Forelimb muscle (tissue), 1 donor: ENCODE data around the gene TNPO1. TPM values are rescaled to one million over a fixed set of nuclear protein-coding genes. Genes with fewer than 3 reads are reported as not detected.
"Not testable (repeated sequence)": the region's sequence is repeated elsewhere in the genome, so short reads cannot be mapped to it uniquely, and the experiment has no call there.

Source experiments
- DNase-seq: peaks from one replicate; pipeline ENCODE4 v3.0.0-alpha.2; 2013; ENCODE audit warnings: low read depth
- polyA plus RNA-seq: library from polyadenylated mRNA; unstranded; fragments of 120-200 nt; gene quantifications from one replicate; pipeline ENCODE4 v1.2.1, GENCODE V29; 2013; ENCODE audit not compliant: insufficient read length

Gene TNPO1
- polyA plus RNA-seq, 1 donor: 76.0 TPM

GRCh38 chr5:72925336-72926010 is 109.0 kb downstream of the TNPO1 start:
- DNase-seq: no peak

DNA sequence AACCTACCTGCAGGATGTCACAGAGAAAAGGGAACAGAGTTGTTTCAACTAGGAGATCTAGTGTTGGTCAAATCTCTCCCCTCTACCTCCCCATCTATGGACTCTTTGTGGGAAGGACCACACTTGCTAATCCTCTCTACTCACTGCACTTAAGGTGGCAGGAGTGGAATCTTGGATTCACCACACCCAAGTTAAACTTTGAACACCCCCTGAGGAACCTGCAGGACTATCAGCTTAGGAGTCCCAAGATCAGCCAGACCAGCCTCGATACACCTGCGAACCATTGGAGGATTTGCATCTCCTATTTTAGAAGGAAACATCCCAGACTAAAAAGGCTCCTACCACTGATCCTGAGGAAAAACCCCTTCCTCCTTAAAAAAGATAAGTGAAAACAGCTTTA is 116.2 kb downstream of the TNPO1 start:
- not testable (repeated sequence) for DNase-seq

DNA sequence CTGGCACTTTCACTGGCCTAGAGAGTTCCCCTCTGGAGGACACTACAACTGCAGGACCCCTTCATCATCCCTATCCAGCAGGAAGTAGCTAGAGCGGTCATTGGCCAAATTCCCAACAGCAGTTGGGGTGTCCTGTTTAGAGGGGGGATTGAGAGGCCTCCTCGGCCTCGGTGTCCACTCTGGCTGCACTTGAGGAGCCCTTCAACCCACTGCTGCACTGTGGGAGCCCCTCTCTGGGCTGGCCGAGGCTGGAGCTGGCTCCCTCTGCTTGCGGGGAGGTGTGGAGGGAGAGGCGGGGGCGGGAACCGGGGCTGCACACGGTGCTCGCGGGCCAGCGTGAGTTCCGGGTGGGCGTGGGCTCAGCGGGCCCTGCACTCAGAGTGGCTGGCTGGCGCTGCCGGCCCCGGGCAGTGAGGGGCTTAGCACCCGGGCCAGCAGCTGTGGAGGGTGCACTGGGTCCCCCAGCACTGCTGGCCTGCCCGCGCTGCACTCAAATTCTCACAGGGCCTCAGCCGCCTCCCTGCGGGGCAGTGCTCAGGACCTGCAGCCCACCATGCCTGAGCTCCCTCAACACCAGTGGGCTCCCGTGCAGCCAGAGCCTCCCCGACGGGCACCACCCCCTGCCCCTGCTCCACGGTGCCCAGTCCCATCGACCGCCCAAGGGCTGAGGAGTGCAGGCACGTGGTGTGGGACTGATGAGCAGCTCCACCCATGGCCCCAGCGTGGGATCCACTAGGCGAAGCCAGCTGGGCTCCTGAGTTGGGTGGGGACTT is 118.7 kb downstream of the TNPO1 start:
- not testable (repeated sequence) for DNase-seq

DNA sequence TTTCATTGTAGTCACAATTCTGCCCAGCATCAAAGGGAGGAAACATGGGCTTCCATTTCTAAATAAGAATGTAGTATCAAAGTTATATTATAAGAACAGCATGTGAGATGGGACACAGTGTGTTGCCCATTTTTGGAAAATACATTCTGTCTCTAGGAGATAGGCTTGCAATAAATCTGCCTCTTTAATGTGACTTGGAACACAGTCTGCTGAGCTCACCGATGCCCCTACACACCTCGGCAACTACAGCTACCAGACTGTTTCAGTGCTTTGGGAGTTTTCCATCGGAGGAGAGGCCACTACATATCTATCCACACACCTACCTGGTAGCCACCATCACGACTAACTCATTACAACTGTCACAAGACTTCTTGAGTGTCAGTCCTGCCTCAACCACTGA is 120.4 kb downstream of the TNPO1 start:
- no peak for DNase-seq

GRCh38 chr5:72937517-72938061 is 121.1 kb downstream of the TNPO1 start:
- no peak for DNase-seq

GRCh38 chr5:72938206-72938605 is 121.7 kb downstream of the TNPO1 start:
- no peak for DNase-seq

DNA sequence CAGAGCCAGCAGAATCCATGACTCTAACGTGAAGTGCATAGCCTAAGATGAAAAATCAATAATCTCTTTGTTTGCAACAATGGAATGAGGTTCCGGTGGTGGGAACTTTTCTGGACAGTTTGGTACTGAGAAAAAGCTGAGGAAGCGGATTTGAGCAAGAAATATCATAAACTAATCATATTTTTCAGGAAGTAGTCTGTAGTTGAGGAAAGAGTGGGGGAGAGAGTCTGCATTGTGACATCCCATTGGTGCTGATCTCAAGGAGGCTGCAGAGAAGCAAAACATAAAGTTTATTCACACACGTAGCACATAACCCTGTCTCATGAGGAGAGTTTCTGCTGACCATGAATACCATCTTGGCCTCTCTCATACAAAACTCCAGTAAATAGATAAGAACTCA is 123.6 kb downstream of the TNPO1 start:
- DNase-seq: no peak

- no peak for DNase-seq
Measured at GRCh38 chr5:72943307-72943706, 126.8 kb downstream of the TNPO1 start.

DNA sequence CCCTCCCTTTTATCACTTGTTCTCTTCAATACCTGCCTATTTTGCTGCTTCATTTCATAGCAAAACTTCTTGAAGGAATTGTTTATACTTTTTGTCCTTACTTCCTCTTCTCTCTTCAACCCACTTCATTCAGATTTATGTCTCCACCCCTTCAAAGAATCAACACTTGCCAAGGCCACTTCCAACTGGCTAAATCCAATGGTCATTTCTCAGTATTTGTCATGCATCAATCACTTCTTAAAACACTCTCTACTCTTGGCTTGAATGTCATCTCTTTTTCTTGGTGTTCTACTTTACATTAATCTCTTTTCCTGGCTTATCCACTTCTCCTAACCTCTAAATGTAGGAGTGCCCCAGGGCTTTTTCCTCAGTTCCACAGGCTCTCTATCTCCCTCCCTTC is 131.0 kb downstream of the TNPO1 start:
- no peak for DNase-seq

- no peak for DNase-seq
Measured at GRCh38 chr5:72949481-72949880, 133.0 kb downstream of the TNPO1 start.

DNA sequence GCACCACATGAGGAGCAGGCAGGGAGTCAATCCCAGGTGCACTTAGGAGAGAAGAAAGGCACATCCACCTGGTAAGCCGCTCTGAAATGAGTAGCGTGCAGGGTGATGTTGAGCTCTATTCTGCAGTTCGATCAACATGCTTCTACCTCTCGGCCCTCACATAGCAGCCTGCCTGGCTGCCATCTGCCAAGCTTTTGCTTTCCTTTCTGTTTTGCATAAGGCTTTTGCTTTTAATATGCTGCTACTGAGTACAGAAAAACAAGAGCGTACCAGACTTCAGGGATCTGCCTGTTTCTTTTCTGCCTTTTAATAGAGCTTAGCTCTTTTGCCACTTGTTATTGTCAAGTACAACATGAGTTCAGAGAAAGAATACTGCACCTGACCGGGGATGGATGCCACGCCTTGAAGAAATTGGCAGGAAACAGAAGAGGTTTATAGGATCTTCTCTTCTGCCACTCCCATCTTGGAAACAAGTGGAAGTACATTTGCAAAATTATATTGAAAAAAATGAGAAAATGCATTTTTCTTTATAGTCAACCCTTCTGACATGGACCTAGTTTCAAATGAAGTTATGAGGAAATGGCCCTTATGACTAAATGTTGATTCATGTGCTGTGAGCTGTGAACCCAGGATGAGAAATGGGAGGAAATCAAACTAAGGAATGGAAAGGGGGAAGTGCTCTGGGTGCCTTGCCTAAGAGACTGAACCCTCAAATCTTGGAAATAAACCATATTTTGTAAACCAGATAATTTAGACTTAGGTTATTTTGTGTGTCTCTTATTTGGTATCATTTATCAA is 135.4 kb downstream of the TNPO1 start:
- DNase-seq: no peak

DNA sequence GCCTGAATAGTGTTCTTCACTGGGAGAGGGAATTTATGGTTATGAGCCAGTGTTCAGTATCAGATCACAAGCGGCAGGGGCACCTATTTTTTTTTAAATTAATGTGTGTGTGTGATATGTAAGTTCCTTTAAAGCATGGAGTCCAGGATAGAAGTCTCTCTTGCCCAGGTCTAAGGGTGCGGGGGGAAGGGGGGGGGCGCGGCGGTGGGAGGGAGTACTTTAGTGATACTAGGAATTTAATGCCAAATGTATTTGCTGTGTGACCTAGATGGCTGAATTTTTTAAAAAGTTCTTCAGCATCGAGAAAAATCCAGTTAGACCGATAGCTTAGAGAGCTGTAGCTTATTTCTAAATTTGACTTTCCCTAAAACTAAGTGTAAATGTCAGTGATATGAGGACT is 137.9 kb downstream of the TNPO1 start:
- no peak for DNase-seq

GRCh38 chr5:72955143-72955767 is 138.8 kb downstream of the TNPO1 start:
- peak; percentile 61 for DNase-seq

- DNase-seq: peak; percentile 95
Measured at GRCh38 chr5:72955768-72956323, 139.4 kb downstream of the TNPO1 start, which contains the start of gene FCHO2. FCHO2 (plus strand) TSS chr5:72956041; CDS start chr5:72956097, 56 bp downstream.

GRCh38 chr5:72956324-72957140 is 140.1 kb downstream of the TNPO1 start:
- no peak for DNase-seq

DNA sequence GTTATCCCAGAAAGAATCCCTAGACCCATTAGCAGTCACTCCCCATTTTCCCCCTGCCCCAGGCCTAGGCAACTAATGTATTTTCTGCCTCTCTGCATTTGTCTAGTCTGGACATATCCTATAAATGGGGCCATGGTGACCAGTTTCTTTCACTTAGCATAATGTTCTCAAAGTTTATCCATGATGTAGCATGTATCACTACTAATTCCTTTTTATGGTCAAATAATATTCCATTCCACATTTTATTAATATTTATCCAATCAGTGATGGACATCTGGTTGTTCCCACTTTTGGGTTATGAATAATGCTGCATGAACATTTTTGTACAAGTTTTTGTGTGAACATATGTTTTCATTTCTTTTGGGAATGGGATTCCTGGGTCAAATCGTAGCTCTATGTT is 140.9 kb downstream of the TNPO1 start:
- DNase-seq: no peak

GRCh38 chr5:72959257-72959656 is 142.8 kb downstream of the TNPO1 start:
- no peak for DNase-seq
